ENCODE data around the gene SLC26A2. TPM values are rescaled to one million over a fixed set of nuclear protein-coding genes. Genes with fewer than 3 reads are reported as not detected.

SLC26A2 gene
- total RNA-seq: 18.0 and 19.4 TPM in 2 replicates

DNA sequence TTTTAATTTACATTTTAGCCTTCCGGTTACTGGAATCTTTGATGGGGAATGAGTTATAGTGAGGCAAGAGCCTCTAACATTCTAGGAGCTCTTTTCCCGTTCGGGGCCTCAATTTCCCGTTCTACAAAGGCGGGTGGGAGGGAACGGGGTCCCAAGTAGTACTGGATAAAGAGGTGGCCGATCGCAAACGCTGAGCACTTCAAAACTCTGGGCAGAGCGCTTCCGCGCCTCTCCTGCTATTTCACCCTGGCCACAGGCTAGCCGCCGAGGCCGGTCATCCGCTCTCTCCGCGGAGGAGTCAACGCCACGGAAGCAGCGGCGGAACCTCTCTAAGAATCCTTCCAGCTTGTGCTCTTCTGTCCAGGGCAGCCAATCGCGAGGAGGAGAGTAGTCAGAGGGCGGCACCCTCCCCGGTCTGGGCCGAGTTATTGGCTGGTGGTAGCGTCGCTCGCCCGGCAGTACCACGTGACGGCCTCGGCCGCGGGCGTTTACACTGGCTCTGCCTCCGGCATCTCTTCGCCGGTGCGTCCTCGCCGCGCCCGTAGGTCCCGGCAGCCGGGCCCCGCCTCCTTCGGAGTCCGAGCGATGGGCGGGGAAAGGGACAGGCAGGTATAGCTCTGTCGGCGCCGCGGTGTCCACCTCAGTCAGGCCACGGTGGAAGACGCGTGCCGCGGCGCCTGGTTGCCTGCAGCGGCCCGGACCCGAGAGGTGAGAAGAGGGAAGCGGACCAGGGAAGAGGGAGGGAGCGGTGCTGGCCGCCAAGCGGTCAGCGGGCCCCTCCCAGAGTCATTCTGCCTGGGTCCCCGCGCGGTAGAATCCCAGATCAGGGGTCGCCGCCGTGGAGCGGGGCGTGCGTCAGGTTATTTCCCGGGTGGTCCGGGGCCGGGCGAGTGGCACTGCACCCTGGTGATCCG is at the start of gene SLC26A2:
SLC26A2 (plus strand) TSS at position 487 of the 914 bp plus-strand sequence. CDS start 16,895 bp downstream, outside the sequence.

GRCh38 chr5:149944666-149945065 is 15.9 kb upstream of the SLC26A2 start, which contains the start of gene PDE6A:
Gene PDE6A (minus strand): TSS chr5:149944793. CDS start chr5:149944673, 120 bp downstream.

DNA sequence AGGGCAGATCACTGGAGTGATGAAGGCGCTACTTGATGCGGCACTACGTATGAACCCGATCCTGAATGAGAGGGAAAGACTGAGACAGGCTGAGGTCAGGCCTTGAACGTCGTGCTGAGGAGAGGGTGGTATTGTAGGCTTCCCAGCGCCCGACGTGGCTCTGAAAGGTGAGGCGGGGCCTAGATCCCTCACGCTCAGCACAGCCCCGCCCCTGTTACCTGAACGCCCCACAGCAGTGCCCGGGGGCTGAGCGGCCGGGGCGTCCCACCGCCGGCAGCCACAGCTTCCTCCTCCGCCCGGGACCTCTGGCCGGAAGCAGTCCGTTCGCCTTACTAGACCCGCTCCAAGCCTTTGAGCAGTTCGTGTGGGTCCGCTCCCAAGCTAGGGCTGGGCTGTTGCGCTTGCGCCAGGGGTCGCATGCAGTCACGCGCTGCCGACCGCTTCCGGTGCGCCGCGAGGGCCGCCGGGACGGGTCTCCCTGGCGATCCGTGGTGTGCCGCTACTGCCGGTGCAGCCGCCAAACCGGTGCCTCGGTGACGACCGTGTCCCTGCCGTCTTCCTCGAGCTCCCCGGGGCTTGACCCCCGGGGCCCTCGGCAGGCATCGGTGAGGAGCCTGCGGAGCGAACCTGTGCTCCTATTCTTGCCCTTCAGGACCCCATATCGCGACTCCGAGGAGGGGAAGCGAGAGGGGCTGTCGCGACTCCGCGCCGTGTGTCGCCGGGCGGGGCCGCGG is 39.9 kb downstream of the SLC26A2 start, which contains the start of the genes HMGXB3 and TIGD6:
HMGXB3 (plus strand) TSS at position 484 of the 734 bp plus-strand sequence. CDS start 4,114 bp downstream, outside the sequence.
TIGD6 (minus strand) TSS at position 399 of the 734 bp plus-strand sequence. CDS start 4,306 bp downstream, outside the sequence.

Other genes with a start within 250 kb of the SLC26A2 start
- gene PPARGC1B, start 230.4 kb upstream of the SLC26A2 start, total RNA-seq: 0.38 and 0.56 TPM in 2 replicates
- not detected in 2 replicates for gene PDE6A, start 16.0 kb upstream of the SLC26A2 start, total RNA-seq
- 6.7 and 6.8 TPM in 2 replicates for gene TIGD6, start 39.9 kb downstream of the SLC26A2 start, total RNA-seq
- 33.8 and 40.6 TPM in 2 replicates for gene HMGXB3, start 40.0 kb downstream of the SLC26A2 start, total RNA-seq
- 0.56 and 0.58 TPM in 2 replicates for gene CSF1R, start 125.8 kb downstream of the SLC26A2 start, total RNA-seq
- gene PDGFRB, start 195.1 kb downstream of the SLC26A2 start, total RNA-seq: 97.2 and 197 TPM in 2 replicates
- 0.38 and 0.56 TPM in 2 replicates for gene CDX1, start 206.0 kb downstream of the SLC26A2 start, total RNA-seq
- gene SLC6A7, start 229.3 kb downstream of the SLC26A2 start, total RNA-seq: under 0.01 TPM in 2 replicates